Sigmoid colon (tissue), 4 donors: ENCODE measurements around the gene CSRP1.
"Not testable (repeated sequence)": the region's sequence is repeated elsewhere in the genome, so short reads cannot be mapped to it uniquely, and the experiment has no call there.

ENCODE experiments used
- EP300 ChIP-seq, 4 donors: sonication (generic); formaldehyde crosslinking; IDR thresholded peaks; one replicate each; pipeline ENCODE4 v1.6.1; 2017; ENCODE audit warnings: antibody characterized with exemption in 4 of 4
- POLR2A ChIP-seq, 2 donors: fragments of 450-650 bp; IDR thresholded peaks; one replicate each; pipeline ENCODE4 v1.6.1; 2016; ENCODE audit warnings: antibody characterized with exemption in 2 of 2, mild to moderate bottlenecking in 2 of 2, moderate library complexity in 2 of 2
- POLR2AphosphoS5 ChIP-seq, 4 donors: sonication (generic); formaldehyde crosslinking; IDR thresholded peaks; one replicate each; pipeline ENCODE4 v1.6.1; 2017; ENCODE audit warnings: antibody characterized with exemption in 4 of 4
- TF ChIP-seq, protein P1 (sequence below), 4 experiments: fragments of 450-650 bp in 3 of 4; fragments of 200-600 bp in 1 of 4; IDR thresholded peaks; one replicate each; pipeline ENCODE4 v1.5.1; 2016 to 2019; ENCODE audit warnings: antibody characterized with exemption in 4 of 4, mild to moderate bottlenecking in 3 of 4, moderate library complexity in 2 of 4

DNA sequence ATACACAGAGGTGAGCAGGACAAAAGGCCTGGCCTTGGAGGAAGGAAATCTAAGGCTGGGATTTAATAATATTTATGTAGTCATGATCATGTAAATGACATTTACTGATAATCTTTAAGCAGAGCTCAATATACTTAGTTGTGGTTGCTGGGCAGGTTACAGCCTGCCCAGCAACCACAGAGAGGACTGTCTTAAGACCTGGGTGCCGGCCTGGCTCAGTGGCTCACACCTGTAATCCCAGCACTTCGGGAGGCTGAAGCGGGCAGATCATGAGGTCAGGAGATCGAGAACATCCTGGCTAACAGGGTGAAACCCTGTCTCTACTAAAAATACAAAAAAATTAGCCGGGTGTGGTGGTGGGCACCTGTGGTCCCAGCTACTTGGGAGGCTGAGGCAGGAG is 42.6 kb upstream of the CSRP1 start:
- TF ChIP-seq, protein P1, sequence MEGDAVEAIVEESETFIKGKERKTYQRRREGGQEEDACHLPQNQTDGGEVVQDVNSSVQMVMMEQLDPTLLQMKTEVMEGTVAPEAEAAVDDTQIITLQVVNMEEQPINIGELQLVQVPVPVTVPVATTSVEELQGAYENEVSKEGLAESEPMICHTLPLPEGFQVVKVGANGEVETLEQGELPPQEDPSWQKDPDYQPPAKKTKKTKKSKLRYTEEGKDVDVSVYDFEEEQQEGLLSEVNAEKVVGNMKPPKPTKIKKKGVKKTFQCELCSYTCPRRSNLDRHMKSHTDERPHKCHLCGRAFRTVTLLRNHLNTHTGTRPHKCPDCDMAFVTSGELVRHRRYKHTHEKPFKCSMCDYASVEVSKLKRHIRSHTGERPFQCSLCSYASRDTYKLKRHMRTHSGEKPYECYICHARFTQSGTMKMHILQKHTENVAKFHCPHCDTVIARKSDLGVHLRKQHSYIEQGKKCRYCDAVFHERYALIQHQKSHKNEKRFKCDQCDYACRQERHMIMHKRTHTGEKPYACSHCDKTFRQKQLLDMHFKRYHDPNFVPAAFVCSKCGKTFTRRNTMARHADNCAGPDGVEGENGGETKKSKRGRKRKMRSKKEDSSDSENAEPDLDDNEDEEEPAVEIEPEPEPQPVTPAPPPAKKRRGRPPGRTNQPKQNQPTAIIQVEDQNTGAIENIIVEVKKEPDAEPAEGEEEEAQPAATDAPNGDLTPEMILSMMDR (IDR thresholded peaks at IDR 0.05): not testable (repeated sequence)
- TF ChIP-seq EP300, POLR2A, POLR2AphosphoS5 (IDR thresholded peaks at IDR 0.05): not testable (repeated sequence)
